Measurements from ENCODE around the gene PRKCA.

The PRKCA gene

DNA sequence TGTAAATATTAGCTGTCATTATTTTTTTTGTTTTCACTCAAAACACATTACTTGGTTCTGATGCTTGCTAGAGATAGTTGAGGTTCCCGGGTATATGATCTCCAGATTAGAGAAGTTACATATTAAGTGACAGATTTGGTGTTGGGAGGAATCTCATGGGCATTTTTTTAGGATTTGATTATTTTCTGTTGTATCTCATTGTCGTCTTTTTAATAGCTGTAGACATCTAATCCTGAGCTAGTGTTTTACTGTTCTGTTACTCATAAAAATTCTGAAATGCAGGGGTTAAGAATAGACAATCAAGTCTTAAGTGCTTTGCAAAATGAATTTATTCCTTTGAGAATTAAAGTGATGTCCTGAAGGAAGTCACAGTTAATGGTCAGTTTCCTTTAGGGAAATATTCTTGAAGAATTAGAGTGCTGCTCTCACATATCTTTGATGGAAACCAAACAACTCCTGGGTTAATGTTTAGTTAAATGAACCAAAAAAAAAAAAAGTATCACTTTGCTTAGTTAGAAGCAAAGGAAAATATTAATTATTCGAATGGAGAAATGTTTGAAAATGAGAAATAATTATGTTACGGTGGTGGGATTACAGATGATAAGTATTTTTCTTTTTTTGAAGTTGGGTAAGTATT, 280.8 kb downstream of the PRKCA start:
- H3K4me1 Mint-ChIP-seq (ENCODE audit: low read depth), result peaks cover 25% of the 10 kb centered on the region
- H3K36me3 Mint-ChIP-seq (ENCODE audit: low read depth), result peaks cover 20% of the 10 kb centered on the region
- H3K9me3 Mint-ChIP-seq, result peaks cover 11% of the 10 kb centered on the region
- H3K27ac Mint-ChIP-seq, result no peak overlapping the region
- no peaks in the 10 kb centered on the region for H3K27me3 Mint-ChIP-seq (ENCODE audit: low read depth)
- no peak overlapping the region for H3K4me3 Mint-ChIP-seq

- peaks cover 12% of the 10 kb centered on the region for H3K36me3 Mint-ChIP-seq (ENCODE audit: low read depth)
- H3K4me1 Mint-ChIP-seq (ENCODE audit: low read depth), result peaks cover 21% of the 10 kb centered on the region
- no peaks in the 10 kb centered on the region for H3K27me3 Mint-ChIP-seq (ENCODE audit: low read depth)
- H3K9me3 Mint-ChIP-seq, result peaks cover 11% of the 10 kb centered on the region
- no peak overlapping the region for H3K4me3 Mint-ChIP-seq
- no peak overlapping the region for H3K27ac Mint-ChIP-seq
These were observed 282.5 kb downstream of the PRKCA start for GRCh38 chr17:66584927-66585326.

DNA sequence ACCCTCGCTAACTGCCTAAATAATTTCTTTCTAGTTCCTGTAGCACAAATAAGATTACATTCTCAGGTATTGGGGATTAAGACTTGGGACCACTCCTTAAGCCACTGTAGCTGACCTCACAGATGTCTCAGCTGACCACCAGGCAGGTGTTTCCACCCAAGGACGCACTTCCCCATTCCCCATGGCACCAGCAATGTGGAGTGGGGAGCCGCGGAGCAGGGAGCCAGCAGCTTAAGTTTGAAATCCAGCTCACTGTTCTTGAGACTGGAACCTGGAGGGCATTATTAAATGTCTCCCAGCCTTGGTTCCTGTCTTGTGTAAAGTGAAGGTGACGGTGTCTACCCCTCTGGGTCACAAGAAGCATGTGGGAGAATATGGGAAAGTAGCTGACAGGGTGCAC, 283.1 kb downstream of the PRKCA start:
- Mint-ChIP-seq H3K27ac (no peak overlapping the region), H3K27me3 (ENCODE audit: low read depth) (no peaks in the 10 kb centered on the region), H3K4me3 (no peak overlapping the region), H3K9me3 (peaks cover 11% of the 10 kb centered on the region), H3K36me3 (ENCODE audit: low read depth) (peaks cover 12% of the 10 kb centered on the region), H3K4me1 (ENCODE audit: low read depth) (peaks cover 21% of the 10 kb centered on the region)

GRCh38 chr17:66589892-66590291, 287.5 kb downstream of the PRKCA start:
- Mint-ChIP-seq H3K27me3 (ENCODE audit: low read depth) (no peaks in the 10 kb centered on the region), H3K4me3 (no peak overlapping the region), H3K9me3 (no peaks in the 10 kb centered on the region), H3K27ac (no peak overlapping the region), H3K36me3 (ENCODE audit: low read depth) (peaks cover 6% of the 10 kb centered on the region), H3K4me1 (ENCODE audit: low read depth) (peaks cover 13% of the 10 kb centered on the region)

GRCh38 chr17:66593116-66593515, 290.7 kb downstream of the PRKCA start:
- Mint-ChIP-seq H3K27me3 (ENCODE audit: low read depth) (no peaks in the 10 kb centered on the region), H3K9me3 (peaks cover 7% of the 10 kb centered on the region), H3K4me1 (ENCODE audit: low read depth) (peaks cover 6% of the 10 kb centered on the region), H3K27ac (no peak overlapping the region), H3K36me3 (ENCODE audit: low read depth) (peaks cover 14% of the 10 kb centered on the region), H3K4me3 (no peak overlapping the region)

- peaks cover 14% of the 10 kb centered on the region for H3K36me3 Mint-ChIP-seq (ENCODE audit: low read depth)
- H3K27ac Mint-ChIP-seq, result no peak overlapping the region
- no peaks in the 10 kb centered on the region for H3K4me1 Mint-ChIP-seq (ENCODE audit: low read depth)
- H3K27me3 Mint-ChIP-seq (ENCODE audit: low read depth), result no peaks in the 10 kb centered on the region
- H3K9me3 Mint-ChIP-seq, result peaks cover 7% of the 10 kb centered on the region
- no peak overlapping the region for H3K4me3 Mint-ChIP-seq
These were observed 293.5 kb downstream of the PRKCA start for GRCh38 chr17:66595893-66596292.

- Mint-ChIP-seq H3K27me3 (ENCODE audit: low read depth) (no peaks in the 10 kb centered on the region), H3K4me3 (no peak overlapping the region), H3K9me3 (peaks cover 5% of the 10 kb centered on the region), H3K36me3 (ENCODE audit: low read depth) (peaks cover 2% of the 10 kb centered on the region), H3K27ac (no peak overlapping the region), H3K4me1 (ENCODE audit: low read depth) (peaks cover 5% of the 10 kb centered on the region)
These were observed 300.4 kb downstream of the PRKCA start for GRCh38 chr17:66602659-66603384.

- Mint-ChIP-seq H3K27me3 (ENCODE audit: low read depth) (no peaks in the 10 kb centered on the region), H3K36me3 (ENCODE audit: low read depth) (peaks cover 18% of the 10 kb centered on the region), H3K27ac (no peak overlapping the region)
These were observed 302.0 kb downstream of the PRKCA start for GRCh38 chr17:66604376-66604775.

DNA sequence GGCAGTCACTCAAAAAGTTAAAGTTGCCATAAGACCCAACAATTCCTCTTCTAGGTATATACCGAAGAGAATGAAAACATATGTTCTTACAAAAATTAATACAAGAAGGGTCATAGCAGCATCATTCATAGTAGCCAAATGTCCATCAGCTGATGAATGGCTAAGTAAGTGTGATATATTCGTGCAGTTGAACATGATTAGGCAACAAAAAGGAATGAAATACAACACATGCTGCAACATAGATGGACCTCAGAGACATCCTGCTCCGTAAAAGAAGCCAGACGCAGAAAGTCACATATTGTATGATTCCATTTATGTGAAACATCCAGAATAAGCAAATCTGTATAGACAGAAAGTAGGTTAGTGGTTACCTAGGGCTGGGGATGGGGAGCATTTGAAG, 303.1 kb downstream of the PRKCA start:
- Mint-ChIP-seq H3K4me1 (ENCODE audit: low read depth) (peaks cover 5% of the 10 kb centered on the region), H3K4me3 (no peak overlapping the region), H3K27ac (no peak overlapping the region)

More at GRCh38 chr17:66604376-66604775, 302.0 kb downstream of the PRKCA start:
- Mint-ChIP-seq H3K9me3 (peaks cover 17% of the 10 kb centered on the region), H3K4me1 (ENCODE audit: low read depth) (peaks cover 5% of the 10 kb centered on the region), H3K4me3 (no peak overlapping the region)

DNA sequence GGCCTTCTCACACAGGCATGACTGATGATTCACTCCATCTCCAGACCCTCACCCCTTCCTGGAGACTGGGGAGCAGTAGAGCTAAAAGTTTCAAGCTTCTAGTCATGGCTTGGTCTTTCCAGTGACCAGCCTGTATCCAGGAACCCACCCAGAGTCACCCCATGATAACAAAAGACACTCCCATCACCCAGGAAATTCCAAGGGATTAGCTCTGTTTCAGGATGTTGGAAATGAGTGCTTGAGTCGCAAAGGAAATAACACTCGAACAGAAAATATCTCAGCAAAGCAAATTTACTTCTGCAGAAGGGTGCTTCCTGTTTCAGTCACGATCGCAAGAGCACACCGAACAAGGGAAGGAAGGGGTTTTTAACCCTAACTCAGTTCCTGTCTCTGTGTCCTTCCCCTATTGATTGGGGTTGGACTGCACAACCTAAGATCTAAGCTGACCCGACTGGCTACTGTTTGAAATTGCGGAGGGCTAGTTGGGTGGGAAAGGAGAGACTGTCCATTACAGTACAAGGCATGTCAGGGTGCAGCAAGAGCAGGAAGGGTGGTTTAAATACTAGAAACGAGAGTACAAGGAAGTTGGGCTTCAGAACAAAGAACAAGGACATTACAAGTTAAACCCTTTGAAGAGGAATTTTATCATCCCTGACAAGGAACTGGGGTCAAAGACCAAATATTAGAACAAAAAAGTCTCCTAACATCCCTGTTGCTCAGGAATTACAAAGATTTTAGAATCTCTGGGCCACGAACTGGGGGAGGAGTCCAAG, 308.1 kb downstream of the PRKCA start:
- Mint-ChIP-seq H3K27me3 (ENCODE audit: low read depth) (no peaks in the 10 kb centered on the region), H3K4me3 (no peak overlapping the region), H3K27ac (no peak overlapping the region), H3K36me3 (ENCODE audit: low read depth) (peaks cover 41% of the 10 kb centered on the region), H3K4me1 (ENCODE audit: low read depth) (peaks cover 9% of the 10 kb centered on the region), H3K9me3 (peaks cover 40% of the 10 kb centered on the region)

More for the DNA sequence above, 303.1 kb downstream of the PRKCA start:
- H3K27me3 Mint-ChIP-seq (ENCODE audit: low read depth), result no peaks in the 10 kb centered on the region
- H3K36me3 Mint-ChIP-seq (ENCODE audit: low read depth), result peaks cover 26% of the 10 kb centered on the region
- H3K9me3 Mint-ChIP-seq, result peaks cover 26% of the 10 kb centered on the region

DNA sequence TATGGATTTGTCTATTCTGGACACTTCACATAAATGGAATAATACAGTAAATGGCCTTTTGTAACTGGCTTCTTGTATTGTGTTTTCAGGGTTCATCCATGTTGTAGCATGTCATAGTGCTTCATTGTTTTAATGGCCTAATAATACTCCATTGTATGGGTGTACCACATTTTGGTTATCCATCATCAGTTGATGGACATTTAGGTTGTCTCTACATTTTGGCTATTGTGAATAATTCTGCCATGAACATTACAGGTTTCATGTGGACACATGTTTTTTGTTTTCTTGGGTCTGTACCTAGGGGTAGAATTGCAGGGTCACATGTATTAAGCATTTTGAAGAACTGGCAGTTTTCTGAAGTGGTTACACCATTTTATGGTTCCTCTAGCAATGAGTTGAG, 309.0 kb downstream of the PRKCA start:
- H3K27ac Mint-ChIP-seq, result no peak overlapping the region
- H3K36me3 Mint-ChIP-seq (ENCODE audit: low read depth), result peaks cover 43% of the 10 kb centered on the region
- no peaks in the 10 kb centered on the region for H3K27me3 Mint-ChIP-seq (ENCODE audit: low read depth)
- no peak overlapping the region for H3K4me3 Mint-ChIP-seq
- peaks cover 12% of the 10 kb centered on the region for H3K4me1 Mint-ChIP-seq (ENCODE audit: low read depth)
- peaks cover 40% of the 10 kb centered on the region for H3K9me3 Mint-ChIP-seq

DNA sequence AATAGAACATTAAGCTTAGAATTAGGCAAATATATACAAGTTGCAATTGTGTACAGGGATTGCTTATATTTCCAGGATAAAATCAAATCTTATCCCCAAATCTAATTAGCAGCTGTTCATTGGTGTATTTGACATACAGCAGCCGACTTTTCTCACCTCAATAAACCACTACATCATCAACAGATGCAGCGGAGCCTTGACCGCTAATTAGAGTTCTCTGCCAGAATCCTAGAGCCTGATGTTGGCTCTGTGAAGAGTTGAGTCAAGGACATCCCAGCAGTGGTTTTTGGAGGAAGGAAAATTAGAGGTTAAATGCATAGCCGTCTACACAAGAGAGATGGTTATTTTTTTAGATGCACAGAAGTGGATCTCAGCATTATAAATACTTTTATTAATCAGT, 310.6 kb downstream of the PRKCA start:
- Mint-ChIP-seq H3K27ac (no peak overlapping the region), H3K36me3 (ENCODE audit: low read depth) (peaks cover 43% of the 10 kb centered on the region), H3K4me1 (ENCODE audit: low read depth) (peaks cover 23% of the 10 kb centered on the region), H3K4me3 (no peak overlapping the region), H3K27me3 (ENCODE audit: low read depth) (no peaks in the 10 kb centered on the region), H3K9me3 (peaks cover 33% of the 10 kb centered on the region)

GRCh38 chr17:66614469-66614868, 312.1 kb downstream of the PRKCA start:
- Mint-ChIP-seq H3K9me3 (peaks cover 22% of the 10 kb centered on the region), H3K4me3 (no peak overlapping the region), H3K36me3 (ENCODE audit: low read depth) (peaks cover 28% of the 10 kb centered on the region), H3K27ac (no peak overlapping the region), H3K27me3 (ENCODE audit: low read depth) (no peaks in the 10 kb centered on the region), H3K4me1 (ENCODE audit: low read depth) (peaks cover 26% of the 10 kb centered on the region)

DNA sequence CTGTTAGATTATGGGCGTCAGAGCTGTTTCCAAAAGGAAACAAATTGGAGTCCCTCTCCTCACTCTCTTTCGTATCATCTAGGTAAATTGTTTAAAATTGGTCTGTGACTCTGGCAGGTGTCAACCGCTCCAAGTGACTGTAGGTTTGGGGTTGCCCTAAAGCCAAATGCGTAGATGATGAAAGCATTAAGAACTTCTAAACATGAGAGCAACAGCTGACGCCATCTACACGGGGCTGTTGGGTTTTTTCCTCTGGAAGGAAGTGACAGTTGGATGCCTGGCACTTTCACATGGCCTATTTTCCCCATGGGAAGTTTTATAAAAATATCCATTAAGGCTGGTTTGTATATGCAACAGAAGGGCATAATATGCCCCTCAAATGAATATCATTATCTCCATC, 316.8 kb downstream of the PRKCA start:
- H3K9me3 Mint-ChIP-seq, result no peaks in the 10 kb centered on the region
- no peak overlapping the region for H3K4me3 Mint-ChIP-seq
- peaks cover 22% of the 10 kb centered on the region for H3K4me1 Mint-ChIP-seq (ENCODE audit: low read depth)
- no peaks in the 10 kb centered on the region for H3K27me3 Mint-ChIP-seq (ENCODE audit: low read depth)
- H3K36me3 Mint-ChIP-seq (ENCODE audit: low read depth), result peaks cover 14% of the 10 kb centered on the region
- no peak overlapping the region for H3K27ac Mint-ChIP-seq

DNA sequence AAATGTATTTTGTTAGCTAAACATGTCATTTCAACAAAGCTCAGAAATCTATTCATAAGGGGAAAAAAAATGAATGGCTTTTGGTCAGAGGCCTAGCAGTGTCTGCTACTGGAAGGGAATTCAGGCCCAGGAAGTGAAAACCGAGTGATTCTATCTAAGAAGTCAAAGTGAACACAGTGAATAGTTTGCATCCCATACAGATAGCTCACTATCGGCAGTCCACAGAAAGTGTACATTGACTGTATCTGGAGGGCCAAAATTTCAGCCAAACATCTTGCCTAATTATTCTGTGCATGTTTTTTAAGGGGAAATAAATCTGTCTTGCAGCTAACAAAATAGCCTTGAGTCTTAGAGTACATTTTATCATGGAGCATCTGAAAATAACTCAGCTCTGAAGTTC, 318.1 kb downstream of the PRKCA start:
- Mint-ChIP-seq H3K27ac (no peak overlapping the region), H3K4me1 (ENCODE audit: low read depth) (peaks cover 24% of the 10 kb centered on the region), H3K4me3 (no peak overlapping the region), H3K36me3 (ENCODE audit: low read depth) (peaks cover 9% of the 10 kb centered on the region), H3K27me3 (ENCODE audit: low read depth) (no peaks in the 10 kb centered on the region), H3K9me3 (no peaks in the 10 kb centered on the region)
